Measurements from ENCODE around the gene EFTUD2. TPM values are rescaled to one million over a fixed set of nuclear protein-coding genes. Genes with fewer than 3 reads are reported as not detected.

Gene EFTUD2
- total and polyA plus RNA-seq, 2 of the 8 experiments (the other 6 are each of a cell fraction or from before 2014, with no cell fraction given): 118 to 195 TPM

DNA sequence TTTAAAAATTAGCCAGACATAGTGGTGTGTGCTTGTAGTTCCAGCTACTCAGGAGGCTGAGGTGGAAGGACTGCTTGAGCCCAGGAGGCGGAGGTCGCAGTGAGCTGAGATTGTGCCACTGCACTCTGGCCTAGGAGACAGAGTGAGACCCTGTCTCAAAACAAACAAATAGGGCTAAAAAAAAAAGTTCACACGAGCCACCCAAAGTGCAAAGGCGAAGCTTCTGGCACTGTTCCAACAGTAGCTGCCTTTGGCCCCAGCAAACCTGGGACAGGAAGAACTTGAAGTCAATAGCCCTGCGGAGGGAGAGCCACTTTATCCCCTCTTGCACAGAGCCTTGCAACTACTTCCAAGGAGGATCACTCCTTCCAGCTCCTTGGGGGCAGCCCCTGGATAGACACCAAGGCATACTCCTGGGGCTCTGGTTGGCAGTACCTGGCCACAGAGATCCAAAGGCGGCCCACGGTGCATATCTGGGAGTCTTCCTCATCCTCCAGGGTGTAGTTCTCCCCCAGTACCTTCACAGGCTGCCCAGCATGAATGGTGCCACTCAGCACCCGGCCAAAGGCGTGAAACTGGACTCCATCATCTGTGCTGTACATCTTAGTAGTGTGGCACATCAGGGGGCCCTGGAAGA lies 36.8 kb downstream of the EFTUD2 start (continued):
- TF ChIP-seq, protein P1, sequence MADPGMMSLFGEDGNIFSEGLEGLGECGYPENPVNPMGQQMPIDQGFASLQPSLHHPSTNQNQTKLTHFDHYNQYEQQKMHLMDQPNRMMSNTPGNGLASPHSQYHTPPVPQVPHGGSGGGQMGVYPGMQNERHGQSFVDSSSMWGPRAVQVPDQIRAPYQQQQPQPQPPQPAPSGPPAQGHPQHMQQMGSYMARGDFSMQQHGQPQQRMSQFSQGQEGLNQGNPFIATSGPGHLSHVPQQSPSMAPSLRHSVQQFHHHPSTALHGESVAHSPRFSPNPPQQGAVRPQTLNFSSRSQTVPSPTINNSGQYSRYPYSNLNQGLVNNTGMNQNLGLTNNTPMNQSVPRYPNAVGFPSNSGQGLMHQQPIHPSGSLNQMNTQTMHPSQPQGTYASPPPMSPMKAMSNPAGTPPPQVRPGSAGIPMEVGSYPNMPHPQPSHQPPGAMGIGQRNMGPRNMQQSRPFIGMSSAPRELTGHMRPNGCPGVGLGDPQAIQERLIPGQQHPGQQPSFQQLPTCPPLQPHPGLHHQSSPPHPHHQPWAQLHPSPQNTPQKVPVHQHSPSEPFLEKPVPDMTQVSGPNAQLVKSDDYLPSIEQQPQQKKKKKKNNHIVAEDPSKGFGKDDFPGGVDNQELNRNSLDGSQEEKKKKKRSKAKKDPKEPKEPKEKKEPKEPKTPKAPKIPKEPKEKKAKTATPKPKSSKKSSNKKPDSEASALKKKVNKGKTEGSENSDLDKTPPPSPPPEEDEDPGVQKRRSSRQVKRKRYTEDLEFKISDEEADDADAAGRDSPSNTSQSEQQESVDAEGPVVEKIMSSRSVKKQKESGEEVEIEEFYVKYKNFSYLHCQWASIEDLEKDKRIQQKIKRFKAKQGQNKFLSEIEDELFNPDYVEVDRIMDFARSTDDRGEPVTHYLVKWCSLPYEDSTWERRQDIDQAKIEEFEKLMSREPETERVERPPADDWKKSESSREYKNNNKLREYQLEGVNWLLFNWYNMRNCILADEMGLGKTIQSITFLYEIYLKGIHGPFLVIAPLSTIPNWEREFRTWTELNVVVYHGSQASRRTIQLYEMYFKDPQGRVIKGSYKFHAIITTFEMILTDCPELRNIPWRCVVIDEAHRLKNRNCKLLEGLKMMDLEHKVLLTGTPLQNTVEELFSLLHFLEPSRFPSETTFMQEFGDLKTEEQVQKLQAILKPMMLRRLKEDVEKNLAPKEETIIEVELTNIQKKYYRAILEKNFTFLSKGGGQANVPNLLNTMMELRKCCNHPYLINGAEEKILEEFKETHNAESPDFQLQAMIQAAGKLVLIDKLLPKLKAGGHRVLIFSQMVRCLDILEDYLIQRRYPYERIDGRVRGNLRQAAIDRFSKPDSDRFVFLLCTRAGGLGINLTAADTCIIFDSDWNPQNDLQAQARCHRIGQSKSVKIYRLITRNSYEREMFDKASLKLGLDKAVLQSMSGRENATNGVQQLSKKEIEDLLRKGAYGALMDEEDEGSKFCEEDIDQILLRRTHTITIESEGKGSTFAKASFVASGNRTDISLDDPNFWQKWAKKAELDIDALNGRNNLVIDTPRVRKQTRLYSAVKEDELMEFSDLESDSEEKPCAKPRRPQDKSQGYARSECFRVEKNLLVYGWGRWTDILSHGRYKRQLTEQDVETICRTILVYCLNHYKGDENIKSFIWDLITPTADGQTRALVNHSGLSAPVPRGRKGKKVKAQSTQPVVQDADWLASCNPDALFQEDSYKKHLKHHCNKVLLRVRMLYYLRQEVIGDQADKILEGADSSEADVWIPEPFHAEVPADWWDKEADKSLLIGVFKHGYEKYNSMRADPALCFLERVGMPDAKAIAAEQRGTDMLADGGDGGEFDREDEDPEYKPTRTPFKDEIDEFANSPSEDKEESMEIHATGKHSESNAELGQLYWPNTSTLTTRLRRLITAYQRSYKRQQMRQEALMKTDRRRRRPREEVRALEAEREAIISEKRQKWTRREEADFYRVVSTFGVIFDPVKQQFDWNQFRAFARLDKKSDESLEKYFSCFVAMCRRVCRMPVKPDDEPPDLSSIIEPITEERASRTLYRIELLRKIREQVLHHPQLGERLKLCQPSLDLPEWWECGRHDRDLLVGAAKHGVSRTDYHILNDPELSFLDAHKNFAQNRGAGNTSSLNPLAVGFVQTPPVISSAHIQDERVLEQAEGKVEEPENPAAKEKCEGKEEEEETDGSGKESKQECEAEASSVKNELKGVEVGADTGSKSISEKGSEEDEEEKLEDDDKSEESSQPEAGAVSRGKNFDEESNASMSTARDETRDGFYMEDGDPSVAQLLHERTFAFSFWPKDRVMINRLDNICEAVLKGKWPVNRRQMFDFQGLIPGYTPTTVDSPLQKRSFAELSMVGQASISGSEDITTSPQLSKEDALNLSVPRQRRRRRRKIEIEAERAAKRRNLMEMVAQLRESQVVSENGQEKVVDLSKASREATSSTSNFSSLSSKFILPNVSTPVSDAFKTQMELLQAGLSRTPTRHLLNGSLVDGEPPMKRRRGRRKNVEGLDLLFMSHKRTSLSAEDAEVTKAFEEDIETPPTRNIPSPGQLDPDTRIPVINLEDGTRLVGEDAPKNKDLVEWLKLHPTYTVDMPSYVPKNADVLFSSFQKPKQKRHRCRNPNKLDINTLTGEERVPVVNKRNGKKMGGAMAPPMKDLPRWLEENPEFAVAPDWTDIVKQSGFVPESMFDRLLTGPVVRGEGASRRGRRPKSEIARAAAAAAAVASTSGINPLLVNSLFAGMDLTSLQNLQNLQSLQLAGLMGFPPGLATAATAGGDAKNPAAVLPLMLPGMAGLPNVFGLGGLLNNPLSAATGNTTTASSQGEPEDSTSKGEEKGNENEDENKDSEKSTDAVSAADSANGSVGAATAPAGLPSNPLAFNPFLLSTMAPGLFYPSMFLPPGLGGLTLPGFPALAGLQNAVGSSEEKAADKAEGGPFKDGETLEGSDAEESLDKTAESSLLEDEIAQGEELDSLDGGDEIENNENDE (IDR thresholded peaks at IDR 0.05; ENCODE audit: insufficient replicate concordance, low read length): no peak
- TF ChIP-seq, protein P2, sequence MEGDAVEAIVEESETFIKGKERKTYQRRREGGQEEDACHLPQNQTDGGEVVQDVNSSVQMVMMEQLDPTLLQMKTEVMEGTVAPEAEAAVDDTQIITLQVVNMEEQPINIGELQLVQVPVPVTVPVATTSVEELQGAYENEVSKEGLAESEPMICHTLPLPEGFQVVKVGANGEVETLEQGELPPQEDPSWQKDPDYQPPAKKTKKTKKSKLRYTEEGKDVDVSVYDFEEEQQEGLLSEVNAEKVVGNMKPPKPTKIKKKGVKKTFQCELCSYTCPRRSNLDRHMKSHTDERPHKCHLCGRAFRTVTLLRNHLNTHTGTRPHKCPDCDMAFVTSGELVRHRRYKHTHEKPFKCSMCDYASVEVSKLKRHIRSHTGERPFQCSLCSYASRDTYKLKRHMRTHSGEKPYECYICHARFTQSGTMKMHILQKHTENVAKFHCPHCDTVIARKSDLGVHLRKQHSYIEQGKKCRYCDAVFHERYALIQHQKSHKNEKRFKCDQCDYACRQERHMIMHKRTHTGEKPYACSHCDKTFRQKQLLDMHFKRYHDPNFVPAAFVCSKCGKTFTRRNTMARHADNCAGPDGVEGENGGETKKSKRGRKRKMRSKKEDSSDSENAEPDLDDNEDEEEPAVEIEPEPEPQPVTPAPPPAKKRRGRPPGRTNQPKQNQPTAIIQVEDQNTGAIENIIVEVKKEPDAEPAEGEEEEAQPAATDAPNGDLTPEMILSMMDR (IDR thresholded peaks at IDR 0.05; ENCODE audit: control extremely low read depth in 1 of 3, insufficient read depth in 1 of 3, low read depth in 1 of 3, low read length in 3 of 3): no peak
- TF ChIP-seq GABPA (IDR thresholded peaks at IDR 0.05; ENCODE audit: borderline replicate concordance, insufficient read depth, low read length): no peak
